SK-N-SH (cell line): Measurements from ENCODE around the gene C11orf42. TPM values are rescaled to one million over a fixed set of nuclear protein-coding genes. Genes with fewer than 3 reads are reported as not detected.

ENCODE experiments used
- CTCF ChIA-PET: fragments of 300-600, 350-600 bp; formaldehyde crosslinking; extraction: SDS; loops from one replicate; lab custom pipeline; 2021; lab: Yijun Ruan, JAX
- POLR2A ChIA-PET: fragments of 350-600 bp; sonication (Branson Sonifier 250); formaldehyde crosslinking; extraction: SDS; loops from one replicate; lab custom pipeline; 2020; ENCODE audit warnings: antibody characterized with exemption, inconsistent platforms; lab: Yijun Ruan, JAX
- DNase-seq: peaks from one replicate; pipeline ENCODE4 v3.0.0; 2012
- H2AFZ ChIP-seq: fragments of 200-600 bp; sonication (generic); 2 replicates; pipeline ENCODE4 v1.8.1; 2016; ENCODE audit warnings: antibody characterized with exemption, mild to moderate bottlenecking, low read depth
- H3F3A ChIP-seq: fragments of 200-600 bp; sonication (generic); replicated peaks from 2 replicates; pipeline ENCODE3; 2016; ENCODE audit warnings: antibody characterized with exemption, mild to moderate bottlenecking; ENCODE audit not compliant: insufficient read depth
- H3K27ac ChIP-seq, 2 experiments: fragments of 200-500 bp in 1 of 2; fragments of 200-600 bp in 1 of 2; sonication (Bioruptor generic) in 1 of 2; sonication (generic), shearing (Covaris generic) in 1 of 2; 2 replicates each; pipeline versions ENCODE4 v1.5.1 to v1.6.1; 2014 to 2016; ENCODE audit warnings: low read depth in 2 of 2, inconsistent platforms in 1 of 2, low read length in 1 of 2, mild to moderate bottlenecking in 1 of 2, mixed read lengths in 1 of 2
- H3K27me3 ChIP-seq: fragments of 200-600 bp; sonication (generic), shearing (Covaris generic); 2 replicates; pipeline ENCODE4 v1.6.1; 2016; ENCODE audit warnings: mixed run types; ENCODE audit not compliant: insufficient read depth
- H3K36me3 ChIP-seq, 2 experiments: fragments of 200-500 bp in 1 of 2; fragments of 200-600 bp in 1 of 2; sonication (Bioruptor generic) in 1 of 2; sonication (generic) in 1 of 2; replicated peaks in 1 of 2; 2 replicates each; pipeline versions ENCODE3 to v1.5.1; 2014 to 2016; ENCODE audit warnings: low read length in 1 of 2, mild to moderate bottlenecking in 1 of 2; ENCODE audit not compliant: insufficient read depth in 2 of 2, control insufficient read depth in 1 of 2
- H3K4me1 ChIP-seq, 2 experiments: fragments of 200-500 bp in 1 of 2; fragments of 200-600 bp in 1 of 2; sonication (Bioruptor generic) in 1 of 2; sonication (generic), shearing (Covaris generic) in 1 of 2; 2 replicates each; pipeline versions ENCODE4 v1.5.1 to v1.6.1; 2014 to 2016; ENCODE audit warnings: low read depth in 1 of 2, low read length in 1 of 2, mixed run types in 1 of 2; ENCODE audit not compliant: insufficient read depth in 2 of 2, control insufficient read depth in 1 of 2
- H3K4me2 ChIP-seq: fragments of 200-600 bp; sonication (generic), shearing (Covaris generic); 2 replicates; pipeline ENCODE4 v1.6.1; 2017; ENCODE audit warnings: mixed run types
- H3K4me3 ChIP-seq, 2 experiments: fragments of 200-500 bp in 1 of 2; fragments of 200-600 bp in 1 of 2; sonication (Bioruptor generic) in 1 of 2; sonication (generic), shearing (Covaris generic) in 1 of 2; 2 replicates each; pipeline versions ENCODE4 v1.5.1 to v1.8.1; 2014 to 2016; ENCODE audit warnings: low read depth in 2 of 2, inconsistent platforms in 1 of 2, low read length in 1 of 2, mild to moderate bottlenecking in 1 of 2, mixed read lengths in 1 of 2, moderate library complexity in 1 of 2
- H3K79me2 ChIP-seq: fragments of 200-600 bp; sonication (generic); 2 replicates; pipeline ENCODE4 v1.8.1; 2017; ENCODE audit warnings: mild to moderate bottlenecking; ENCODE audit not compliant: insufficient read depth
- H3K9ac ChIP-seq: fragments of 200-600 bp; sonication (generic); 2 replicates; pipeline ENCODE4 v1.6.1; 2017; ENCODE audit warnings: mixed run types
- H3K9me2 ChIP-seq: fragments of 200-600 bp; sonication (generic); 2 replicates; pipeline ENCODE4 v1.6.1; 2017; ENCODE audit warnings: mixed run types
- H3K9me3 ChIP-seq: fragments of 200-600 bp; sonication (generic); 2 replicates; pipeline ENCODE4 v1.6.1; 2017; ENCODE audit warnings: mixed run types, mild to moderate bottlenecking, moderate library complexity
- H4K20me1 ChIP-seq: fragments of 200-600 bp; sonication (generic); 2 replicates; pipeline ENCODE4 v1.6.1; 2017; ENCODE audit warnings: mild to moderate bottlenecking, mixed run types; ENCODE audit not compliant: insufficient read depth
- ELF1 ChIP-seq: IDR thresholded peaks from 2 replicates; pipeline ENCODE4 v1.4.0; 2012
- EZH2phosphoT487 ChIP-seq: fragments of 200-600 bp; sonication (generic); IDR thresholded peaks from 2 replicates; pipeline ENCODE4 v1.6.1; 2017; ENCODE audit warnings: low read depth, mixed run types, mild to moderate bottlenecking, antibody characterized with exemption, moderate library complexity, borderline replicate concordance
- FOXJ3 ChIP-seq: sonication (generic); formaldehyde crosslinking; IDR thresholded peaks from 2 replicates; pipeline ENCODE4 v1.5.1; 2020; ENCODE audit warnings: mild to moderate bottlenecking, missing genetic modification reagents
- FOXM1 ChIP-seq: IDR thresholded peaks from 2 replicates; pipeline ENCODE4 v1.4.0; 2012; ENCODE audit warnings: low read depth, mild to moderate bottlenecking
- NFIC ChIP-seq: IDR thresholded peaks from 2 replicates; pipeline ENCODE4 v1.4.0; 2012; ENCODE audit warnings: borderline replicate concordance
- NRF1 ChIP-seq: IDR thresholded peaks from 2 replicates; pipeline ENCODE4 v1.6.1; 2012; ENCODE audit warnings: low read depth, mild to moderate bottlenecking, low read length
- RCOR1 ChIP-seq: fragments of 150-350 bp; IDR thresholded peaks from 2 replicates; pipeline ENCODE4 v1.6.1; 2017; ENCODE audit warnings: antibody characterized with exemption, low read length
- RFX5 ChIP-seq: IDR thresholded peaks from 2 replicates; pipeline ENCODE4 v1.6.1; 2012; ENCODE audit warnings: mild to moderate bottlenecking, improper control_type of control experiment, low read length
- SMC3 ChIP-seq: IDR thresholded peaks from 2 replicates; pipeline ENCODE4 v1.6.1; 2012; ENCODE audit warnings: low read depth, low read length, improper control_type of control experiment
- TCF12 ChIP-seq: IDR thresholded peaks from 2 replicates; pipeline ENCODE4 v1.4.0; 2012
- WGBS: methylation state at CpG from one replicate; pipeline ENCODE4 v1.1.6; 2017; ENCODE audit warnings: low lambda C conversion rate; 5-methylcytosine and 5-hydroxymethylcytosine counted together
- polyA plus RNA-seq, 3 experiments: library from polyadenylated mRNA; depleted of rRNA; stranded (reverse); fragments of >200 nt; gene quantifications; 2 replicates each; pipeline ENCODE4 v1.2.3, GENCODE V29; 2012
- TF ChIP-seq, protein P1 (sequence below): IDR thresholded peaks from 2 replicates; pipeline ENCODE4 v1.4.0; 2012; ENCODE audit warnings: low read depth, borderline replicate concordance
- TF ChIP-seq, protein P2 (sequence below): IDR thresholded peaks from 2 replicates; pipeline ENCODE4; 2012
- TF ChIP-seq, protein P3 (sequence below): IDR thresholded peaks from 2 replicates; pipeline ENCODE4 v1.4.0; 2012; ENCODE audit warnings: low read depth

Gene C11orf42
- polyA plus RNA-seq, 1 of the 3 experiments (the other 2 are of a cell fraction) = not detected

DNA sequence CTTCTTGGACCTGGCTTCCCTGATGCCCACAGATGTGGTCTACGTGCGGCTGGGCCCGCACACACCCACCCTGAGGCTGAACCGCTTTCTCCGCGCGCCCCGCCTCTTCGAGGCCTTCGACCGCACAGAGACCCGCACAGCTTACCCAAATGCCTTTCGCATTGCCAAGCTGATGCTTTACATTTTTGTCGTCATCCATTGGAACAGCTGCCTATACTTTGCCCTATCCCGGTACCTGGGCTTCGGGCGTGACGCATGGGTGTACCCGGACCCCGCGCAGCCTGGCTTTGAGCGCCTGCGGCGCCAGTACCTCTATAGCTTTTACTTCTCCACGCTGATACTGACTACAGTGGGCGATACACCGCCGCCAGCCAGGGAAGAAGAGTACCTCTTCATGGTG, 34.8 kb downstream of the C11orf42 start:
- Histone ChIP-seq H3K9me3 (no peaks in the 10 kb centered on the region), H3K4me3 (no peak overlapping the region), H3K36me3 (no peaks in the 10 kb centered on the region), H3K9ac (no peak overlapping the region), H3K4me1 (peaks cover 0 to 2% of the 10 kb centered on the region in 2 experiments; a peak in 1 of 4 replicates), H2AFZ (no peak overlapping the region), H4K20me1 (no peaks in the 10 kb centered on the region), H3K4me2 (no peak overlapping the region), H3K9me2 (no peaks in the 10 kb centered on the region), H3K27ac (no peak overlapping the region), H3K27me3 (peaks cover 38% of the 10 kb centered on the region), H3K79me2 (no peaks in the 10 kb centered on the region), H3F3A (peaks cover 5% of the 10 kb centered on the region)
- WGBS = 71% methylated on average over 28 of the region's 28 CpGs
- CTCF ChIA-PET = interaction anchor here (0.7 to 1.3 kb wide), 4 partner anchors 11 to 519 kb away, joined by 3 to 5 read pairs (median 4); no protein-coding TSS in a partner anchor
- TF ChIP-seq, protein P1, sequence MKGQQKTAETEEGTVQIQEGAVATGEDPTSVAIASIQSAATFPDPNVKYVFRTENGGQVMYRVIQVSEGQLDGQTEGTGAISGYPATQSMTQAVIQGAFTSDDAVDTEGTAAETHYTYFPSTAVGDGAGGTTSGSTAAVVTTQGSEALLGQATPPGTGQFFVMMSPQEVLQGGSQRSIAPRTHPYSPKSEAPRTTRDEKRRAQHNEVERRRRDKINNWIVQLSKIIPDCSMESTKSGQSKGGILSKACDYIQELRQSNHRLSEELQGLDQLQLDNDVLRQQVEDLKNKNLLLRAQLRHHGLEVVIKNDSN = no peak
- TF ChIP-seq, protein P2, sequence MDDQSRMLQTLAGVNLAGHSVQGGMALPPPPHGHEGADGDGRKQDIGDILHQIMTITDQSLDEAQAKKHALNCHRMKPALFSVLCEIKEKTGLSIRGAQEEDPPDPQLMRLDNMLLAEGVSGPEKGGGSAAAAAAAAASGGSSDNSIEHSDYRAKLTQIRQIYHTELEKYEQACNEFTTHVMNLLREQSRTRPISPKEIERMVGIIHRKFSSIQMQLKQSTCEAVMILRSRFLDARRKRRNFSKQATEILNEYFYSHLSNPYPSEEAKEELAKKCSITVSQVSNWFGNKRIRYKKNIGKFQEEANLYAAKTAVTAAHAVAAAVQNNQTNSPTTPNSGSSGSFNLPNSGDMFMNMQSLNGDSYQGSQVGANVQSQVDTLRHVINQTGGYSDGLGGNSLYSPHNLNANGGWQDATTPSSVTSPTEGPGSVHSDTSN = no peak
- TF ChIP-seq, protein P3, sequence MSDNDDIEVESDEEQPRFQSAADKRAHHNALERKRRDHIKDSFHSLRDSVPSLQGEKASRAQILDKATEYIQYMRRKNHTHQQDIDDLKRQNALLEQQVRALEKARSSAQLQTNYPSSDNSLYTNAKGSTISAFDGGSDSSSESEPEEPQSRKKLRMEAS = no peak
- TF ChIP-seq ELF1 (no peak), NRF1 (no peak), RFX5 (no peak), SMC3 (no peak), EZH2phosphoT487 (no peak), NFIC (no peak), RCOR1 (no peak)
- POLR2A ChIA-PET = no interaction called here
- DNase-seq = no peak

DNA sequence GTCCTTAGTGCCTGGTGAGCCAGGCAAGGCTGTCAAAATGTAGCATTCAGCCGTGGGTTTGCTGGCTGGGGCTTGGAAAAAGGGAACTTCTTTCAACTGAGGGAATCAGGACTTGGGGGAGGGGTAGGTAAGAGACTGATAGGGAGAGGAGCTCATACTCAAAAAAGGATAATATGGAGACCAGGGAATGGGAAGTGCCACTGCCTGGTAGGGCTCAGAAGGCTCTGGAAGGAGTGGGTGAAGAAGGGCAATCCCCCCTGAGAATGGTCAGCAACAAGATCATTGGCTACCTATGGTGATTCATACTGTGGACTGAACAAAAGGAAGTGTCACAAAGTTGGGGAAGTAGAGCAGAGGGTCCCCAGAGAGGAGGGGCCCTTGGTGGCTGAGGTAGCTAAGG, 35.4 kb downstream of the C11orf42 start:
- no peak overlapping the region for H2AFZ ChIP-seq

More for the DNA sequence above, 35.4 kb downstream of the C11orf42 start:
- TF ChIP-seq NRF1 = no peak
- TF ChIP-seq TCF12 = no peak
- no peak for TF ChIP-seq FOXJ3
- no peak for TF ChIP-seq EZH2phosphoT487
- TF ChIP-seq FOXM1 = no peak
- Histone ChIP-seq H3K9ac (no peak overlapping the region), H3K4me1 (no peaks in the 10 kb centered on the region), H3K36me3 (no peaks in the 10 kb centered on the region), H3K79me2 (no peaks in the 10 kb centered on the region), H4K20me1 (no peaks in the 10 kb centered on the region), H3K27me3 (peaks cover 44% of the 10 kb centered on the region), H3F3A (peaks cover 5% of the 10 kb centered on the region), H3K27ac (no peak overlapping the region), H3K9me2 (no peaks in the 10 kb centered on the region), H3K4me2 (no peak overlapping the region), H3K4me3 (no peak overlapping the region), H3K9me3 (no peaks in the 10 kb centered on the region)
- ChIA-PET CTCF (interaction anchor here (0.8 to 2.8 kb wide), 4 partner anchors 10 to 122 kb away, joined by 3 to 13 read pairs (median 4); no protein-coding TSS in a partner anchor), POLR2A (no interaction called here)
- DNase-seq = no peak
- 8% methylated on average over 1 of the region's 1 CpG for WGBS
